Daoy (cell line): ENCODE data around the gene PHYHD1. TPM values are rescaled to one million over a fixed set of nuclear protein-coding genes. Genes with fewer than 3 reads are reported as not detected.

Experiments
- DNase-seq: peaks from one replicate; pipeline ENCODE4 v3.0.0-alpha.2; 2015; ENCODE audit warnings: low read depth
- total RNA-seq: library from RNA; depleted of rRNA; stranded (reverse); fragments of >200 nt; shearing (Covaris generic); gene quantifications from 2 replicates; pipeline ENCODE4 v1.2.3, GENCODE V29; 2014

Gene PHYHD1
- total RNA-seq, 1 experiment from 2014 or later, result not detected

DNA sequence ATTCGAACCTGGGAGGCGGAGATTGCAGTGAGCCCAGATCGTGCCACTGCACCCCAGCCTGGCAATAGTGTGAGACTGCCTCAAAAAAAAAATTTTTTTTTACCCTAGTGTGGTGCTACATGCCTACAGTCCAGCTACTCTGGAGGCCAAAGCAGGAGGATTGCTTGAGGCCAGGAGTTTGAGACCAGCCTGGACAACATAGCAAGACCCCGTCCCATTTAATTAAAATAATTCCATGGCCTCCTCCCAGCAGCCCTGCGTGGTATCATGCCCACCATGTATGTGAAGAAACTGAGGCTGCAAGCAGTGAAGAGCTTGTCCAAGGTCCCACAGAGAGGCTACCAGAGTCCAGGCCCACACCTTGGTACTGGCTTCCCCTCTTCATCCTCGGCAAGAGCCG lies 19.4 kb upstream of the PHYHD1 start:
- no peak for DNase-seq

DNA sequence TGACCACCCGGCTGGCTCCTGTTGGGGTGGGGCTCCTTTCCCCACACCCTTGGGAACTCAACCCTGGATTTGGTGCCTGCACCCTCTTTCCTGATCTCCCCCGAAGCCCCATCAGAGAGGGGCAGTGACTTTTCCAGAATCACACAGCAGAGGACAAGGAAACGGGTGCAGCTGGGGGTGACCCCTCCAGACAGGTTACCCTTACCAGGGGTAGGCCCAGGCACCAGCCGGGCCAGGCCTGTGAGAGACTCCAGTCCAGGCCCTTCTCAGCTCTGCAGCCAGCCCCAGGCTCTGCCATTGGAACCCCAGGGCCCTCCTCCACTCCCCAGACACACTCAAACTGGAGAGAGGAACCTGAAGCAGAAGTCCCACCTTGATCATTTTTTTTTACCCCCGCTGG lies 19.0 kb upstream of the PHYHD1 start:
- DNase-seq, result no peak

DNA sequence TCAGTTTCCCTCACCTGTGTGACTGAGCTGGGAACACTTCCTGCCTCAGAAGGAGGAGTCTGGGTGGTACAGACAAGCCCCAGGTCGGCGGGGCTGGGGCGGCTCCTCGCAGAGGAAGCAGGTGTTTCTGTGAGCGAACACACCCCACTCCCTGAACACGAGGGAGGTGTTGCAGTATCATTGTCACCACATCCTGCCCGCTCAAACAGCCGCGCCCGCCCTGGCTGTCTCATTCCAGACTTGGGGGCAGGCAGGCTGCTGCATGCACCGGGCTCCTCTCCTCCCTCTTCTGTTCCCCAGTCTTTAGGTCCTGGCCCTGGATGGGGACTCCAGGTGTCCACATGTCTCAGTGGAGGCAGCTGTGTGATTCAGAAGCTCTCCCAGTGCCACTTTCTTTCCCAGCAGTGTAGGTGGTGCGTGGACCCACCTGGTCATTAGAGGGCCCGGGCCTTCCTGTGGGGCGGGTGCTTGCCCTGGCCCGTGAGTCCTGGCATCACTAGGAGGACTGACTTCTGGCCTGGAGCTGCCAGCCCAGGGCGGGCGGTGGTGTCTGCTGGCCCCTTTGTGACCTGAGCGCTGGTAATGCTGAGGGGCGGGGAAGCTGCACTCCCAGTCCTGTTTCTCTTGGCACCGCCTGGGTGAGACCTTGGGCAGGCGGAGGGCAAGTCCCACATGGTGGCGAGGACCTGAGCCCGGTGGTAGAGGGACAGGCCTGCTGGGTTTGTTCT lies 18.3 kb upstream of the PHYHD1 start:
- peak; percentile 67 for DNase-seq

DNA sequence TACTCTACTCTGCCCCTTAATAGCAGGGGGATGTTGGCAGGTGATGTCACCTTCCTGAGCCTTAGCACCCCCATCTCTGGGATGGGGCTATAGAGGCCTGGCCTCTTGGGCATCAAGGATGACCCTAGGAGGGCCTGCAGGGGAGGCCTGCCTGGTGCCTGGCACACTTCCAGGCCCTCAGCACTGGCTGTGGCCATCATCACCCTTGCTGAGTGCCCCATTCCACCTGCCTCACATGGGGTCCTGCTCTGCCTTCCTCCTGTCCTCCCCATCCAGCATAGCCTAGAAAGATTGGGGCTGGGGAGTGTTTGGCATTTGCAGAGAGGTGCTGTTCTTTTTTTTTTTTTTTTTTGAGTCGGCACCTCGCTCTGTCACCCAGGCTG lies 17.7 kb upstream of the PHYHD1 start:
- no peak for DNase-seq

DNA sequence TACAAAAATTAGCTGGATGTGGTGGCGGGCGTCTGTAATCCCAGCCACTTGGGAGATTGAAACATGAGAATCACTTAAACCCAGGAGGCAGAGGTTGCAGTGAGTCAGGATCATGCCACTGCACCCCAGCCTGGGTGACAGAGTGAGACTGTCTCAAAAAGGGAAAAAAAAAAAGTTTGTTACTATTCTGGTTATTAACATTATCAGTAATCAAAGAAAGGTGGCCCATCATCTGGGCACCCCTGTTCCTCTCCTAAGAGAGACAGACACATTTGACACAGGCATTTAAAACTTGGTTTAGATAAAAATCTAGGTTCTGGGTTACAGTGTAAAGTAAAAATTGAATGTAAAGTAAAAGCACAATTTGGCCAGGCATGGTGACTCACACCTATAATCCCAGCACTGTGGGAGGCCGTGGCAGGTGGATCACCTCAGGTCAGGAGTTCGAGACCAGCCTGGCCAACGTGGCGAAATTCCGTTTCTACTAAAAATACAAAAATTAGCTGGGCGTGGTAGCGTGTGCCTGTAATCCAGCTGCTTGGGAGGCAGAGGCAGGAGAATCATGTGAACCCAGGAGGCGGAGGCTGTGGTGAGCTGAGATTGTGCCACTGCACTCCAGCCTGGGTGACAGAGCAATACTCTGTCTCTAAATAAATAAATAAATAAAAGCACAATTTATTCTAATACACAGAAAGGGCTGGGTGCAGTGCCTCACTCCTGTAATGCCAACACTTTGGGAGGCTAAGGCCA lies 16.7 kb upstream of the PHYHD1 start:
- DNase-seq, result peak; percentile 68

DNA sequence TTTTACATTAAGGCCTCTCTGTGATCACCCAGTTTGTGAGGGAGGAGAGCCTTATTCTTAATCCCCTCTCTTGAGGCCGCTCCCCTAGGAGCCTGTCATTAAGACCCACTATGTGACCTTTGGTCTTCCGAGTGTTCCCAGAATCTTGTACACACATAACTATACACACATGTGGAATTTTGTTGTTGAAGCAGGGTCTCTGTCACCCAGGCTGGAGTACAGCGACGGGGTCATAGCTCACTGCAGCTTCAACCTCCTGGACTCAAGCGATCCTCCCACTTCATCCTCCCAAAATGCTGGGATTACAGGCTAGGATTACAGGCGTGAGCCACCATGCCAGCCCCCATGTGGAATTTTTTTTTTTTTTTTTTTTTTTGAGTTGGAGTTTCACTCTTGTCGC lies 14.8 kb upstream of the PHYHD1 start:
- no peak for DNase-seq

DNA sequence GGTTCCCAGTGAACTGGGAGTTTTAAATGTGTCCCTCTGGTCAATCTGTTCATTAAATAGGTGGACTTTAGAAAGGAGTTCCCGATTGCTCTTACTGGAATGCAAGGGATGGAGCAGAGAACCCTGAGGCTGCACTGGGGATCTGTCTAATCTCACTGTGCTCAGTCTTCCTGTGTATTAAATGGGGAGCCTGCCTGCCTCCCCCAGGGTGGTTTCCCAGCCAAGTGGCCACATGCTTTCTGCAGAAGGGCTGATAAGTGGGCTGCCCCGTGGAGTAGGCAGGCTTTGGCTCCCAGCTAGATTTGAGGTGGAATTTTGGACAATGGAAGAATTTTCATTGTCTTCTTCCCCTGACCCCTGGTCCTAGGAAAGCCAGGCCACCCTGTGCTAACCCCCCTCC lies 14.0 kb upstream of the PHYHD1 start:
- no peak for DNase-seq

DNA sequence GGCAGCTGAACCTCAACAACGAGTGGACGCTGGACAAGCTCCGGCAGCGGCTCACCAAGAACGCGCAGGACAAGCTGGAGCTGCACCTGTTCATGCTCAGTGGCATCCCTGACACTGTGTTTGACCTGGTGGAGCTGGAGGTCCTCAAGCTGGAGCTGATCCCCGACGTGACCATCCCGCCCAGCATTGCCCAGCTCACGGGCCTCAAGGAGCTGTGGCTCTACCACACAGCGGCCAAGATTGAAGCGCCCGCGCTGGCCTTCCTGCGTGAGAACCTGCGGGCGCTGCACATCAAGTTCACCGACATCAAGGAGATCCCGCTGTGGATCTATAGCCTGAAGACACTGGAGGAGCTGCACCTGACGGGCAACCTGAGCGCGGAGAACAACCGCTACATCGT lies 12.4 kb upstream of the PHYHD1 start:
- DNase-seq, result no peak

DNA sequence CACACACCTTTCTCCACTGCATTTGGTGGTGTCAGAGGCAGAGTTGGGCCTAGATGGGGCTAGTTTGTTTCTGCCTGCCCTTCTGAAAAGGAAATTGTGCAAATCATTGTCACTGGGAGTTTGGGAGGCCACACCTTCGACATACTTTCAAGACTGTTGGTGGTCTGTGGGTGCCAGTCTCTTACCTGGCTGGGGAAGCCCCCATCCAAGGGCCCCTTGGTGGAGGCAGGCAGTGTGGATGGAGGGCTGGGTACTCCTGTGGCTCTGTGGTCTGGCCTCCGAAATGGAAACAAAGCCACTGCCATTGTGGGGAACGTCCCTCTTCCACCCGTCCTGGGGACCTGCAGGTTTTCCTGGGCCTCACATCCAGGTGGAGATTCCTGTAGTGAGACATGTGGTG lies 10.9 kb upstream of the PHYHD1 start:
- DNase-seq, result no peak

DNA sequence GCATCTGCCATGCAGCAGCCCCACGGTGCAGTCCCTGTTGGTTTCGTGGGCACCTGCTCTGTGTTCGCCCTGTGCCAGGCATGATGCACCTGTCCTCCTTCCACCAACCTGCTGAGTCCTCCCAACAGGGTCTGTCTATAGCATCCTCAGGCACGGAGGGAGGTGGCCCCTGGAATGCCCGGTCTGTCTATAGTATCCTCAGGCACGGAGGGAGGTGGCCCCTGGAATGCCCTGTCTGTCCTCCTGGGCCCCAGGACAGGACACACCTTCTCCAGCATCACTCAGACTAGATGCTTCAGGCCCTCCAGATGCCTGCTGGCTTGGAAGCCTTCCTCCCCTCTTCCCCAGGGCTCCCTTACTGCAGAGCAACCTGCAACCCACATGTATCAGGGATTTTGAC lies 9.9 kb upstream of the PHYHD1 start:
- no peak for DNase-seq

DNA sequence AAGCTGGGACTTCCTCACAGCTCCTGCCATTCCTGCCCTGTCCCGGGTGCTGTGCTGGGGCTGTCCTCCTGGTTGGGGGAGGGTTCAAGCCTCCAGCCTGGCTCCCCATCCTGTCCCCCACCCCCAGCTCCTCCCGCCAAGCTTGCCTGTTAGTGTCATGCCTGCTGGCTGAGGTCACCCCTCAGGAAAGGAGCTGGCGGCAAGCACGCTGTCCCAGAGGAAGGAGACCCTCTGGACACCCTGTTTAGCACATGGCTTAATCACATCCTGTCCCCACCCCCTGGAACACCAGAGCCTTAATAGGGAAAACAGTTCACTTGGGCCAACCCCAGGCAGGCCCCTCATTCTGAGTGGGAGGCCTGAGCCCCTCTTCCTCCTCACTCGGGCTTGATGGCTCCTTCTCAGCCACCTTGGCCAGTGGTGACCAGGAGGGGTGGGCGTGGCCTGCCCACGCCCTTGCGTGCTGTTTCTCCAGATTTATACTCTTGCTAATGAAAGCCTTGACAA lies 9.2 kb upstream of the PHYHD1 start:
- DNase-seq, result peak; percentile 93

DNA sequence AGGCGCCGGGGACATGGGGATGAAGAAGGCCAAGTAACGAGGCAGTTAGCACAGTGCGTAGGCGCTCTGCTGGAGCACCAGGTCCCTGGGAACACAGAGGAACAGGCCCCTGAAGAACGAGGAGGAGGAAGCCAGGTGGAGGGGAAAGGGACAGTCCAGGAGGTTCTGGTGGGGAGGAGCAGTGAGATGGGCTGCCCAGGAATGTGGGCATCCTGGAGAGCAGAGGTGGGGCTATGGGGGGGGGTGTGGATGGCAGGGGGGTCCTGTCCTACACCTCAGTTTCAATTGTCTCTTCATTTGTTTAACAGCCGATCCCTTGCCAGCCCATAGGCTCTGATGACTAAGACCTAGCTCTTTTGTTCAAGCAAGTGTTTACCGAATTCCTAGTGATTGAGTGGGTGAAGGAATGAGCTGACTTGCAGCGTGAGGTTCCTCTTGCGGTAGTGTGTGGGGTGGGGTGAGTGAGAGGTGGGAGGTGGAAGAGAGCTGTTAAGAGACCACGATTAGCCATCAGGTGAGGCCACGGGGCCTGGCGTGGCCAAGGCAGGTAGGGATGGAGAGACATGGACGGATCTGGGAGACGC lies 8.4 kb upstream of the PHYHD1 start:
- DNase-seq, result peak; percentile 91

DNA sequence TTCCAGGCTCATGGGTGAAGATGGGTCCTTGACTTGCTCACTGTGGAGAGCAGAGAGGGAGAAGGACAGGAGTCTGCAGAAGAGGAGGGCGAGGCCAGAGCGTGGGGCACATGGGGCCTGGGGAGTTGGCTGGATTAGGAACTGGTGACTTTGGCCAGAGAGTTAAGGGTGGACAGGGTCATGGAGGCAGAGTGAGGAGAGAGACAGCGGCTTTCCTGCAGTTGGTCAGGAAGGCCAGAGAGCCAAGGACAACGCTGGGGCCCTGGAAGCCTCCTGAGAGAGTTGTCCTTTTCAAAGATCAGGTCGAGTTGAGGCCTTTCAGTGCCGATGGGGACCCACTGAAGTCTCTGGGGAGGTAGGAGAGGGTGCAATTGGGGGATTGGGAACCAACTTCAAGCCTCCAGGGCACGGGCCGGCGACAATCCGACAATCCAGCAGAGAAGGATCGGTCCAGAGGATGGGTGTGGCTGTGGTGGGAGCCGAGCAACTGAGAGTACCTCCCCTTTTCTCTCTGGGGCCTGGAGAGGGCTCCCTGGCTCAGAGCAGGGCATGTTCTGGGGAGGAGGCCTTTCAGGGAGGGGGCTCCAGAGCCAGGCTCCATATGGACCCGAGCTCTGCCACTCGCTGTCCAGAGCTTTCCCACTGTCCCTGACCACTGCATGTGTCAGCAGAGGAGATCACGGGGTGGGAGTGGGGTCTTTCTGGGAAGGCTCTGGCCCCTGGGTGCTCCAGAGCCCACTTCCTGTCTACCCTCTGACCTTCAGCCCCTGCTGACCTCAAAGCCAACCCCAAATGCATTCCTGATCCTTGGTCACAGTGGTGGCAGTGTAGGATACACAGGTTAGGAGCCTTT lies 7.5 kb upstream of the PHYHD1 start:
- DNase-seq, result no peak

DNA sequence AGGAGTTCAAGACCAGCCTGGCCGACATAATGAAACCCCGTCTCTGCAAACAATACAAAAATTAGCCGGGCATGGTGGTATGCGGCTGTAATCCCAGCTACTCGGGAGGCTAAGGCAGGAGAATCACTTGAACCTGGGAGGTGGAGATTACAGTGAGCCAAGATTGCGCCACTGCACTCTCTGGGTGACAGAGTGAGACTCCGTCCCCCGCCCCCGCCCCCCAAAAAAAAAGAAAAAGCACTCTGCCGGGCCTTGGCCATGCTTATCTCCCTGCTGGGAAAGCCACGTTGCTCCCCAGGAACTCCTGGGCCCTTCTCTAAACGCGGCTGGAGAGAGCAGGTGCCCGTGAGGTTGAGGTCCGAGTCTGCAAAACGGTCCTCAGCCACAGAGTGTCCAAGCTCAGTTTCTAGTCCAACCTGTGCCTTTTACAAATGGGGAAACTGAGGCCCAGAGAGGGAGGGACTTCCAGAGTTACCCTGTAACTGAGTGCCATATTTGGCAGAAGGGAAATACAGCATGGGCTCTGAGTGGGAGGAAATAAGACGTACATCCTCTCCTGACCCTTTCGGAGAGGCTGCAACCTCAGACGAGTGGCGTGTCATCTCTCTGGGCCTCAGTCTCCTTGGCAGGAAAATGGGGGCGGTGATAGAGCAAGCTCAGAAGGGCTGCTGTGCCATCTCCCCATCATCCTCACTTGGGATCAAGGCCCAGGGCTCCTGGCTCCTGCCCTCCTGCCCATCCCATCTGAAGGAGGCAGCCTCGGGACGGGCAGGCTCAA lies 6.6 kb upstream of the PHYHD1 start:
- no peak for DNase-seq

DNA sequence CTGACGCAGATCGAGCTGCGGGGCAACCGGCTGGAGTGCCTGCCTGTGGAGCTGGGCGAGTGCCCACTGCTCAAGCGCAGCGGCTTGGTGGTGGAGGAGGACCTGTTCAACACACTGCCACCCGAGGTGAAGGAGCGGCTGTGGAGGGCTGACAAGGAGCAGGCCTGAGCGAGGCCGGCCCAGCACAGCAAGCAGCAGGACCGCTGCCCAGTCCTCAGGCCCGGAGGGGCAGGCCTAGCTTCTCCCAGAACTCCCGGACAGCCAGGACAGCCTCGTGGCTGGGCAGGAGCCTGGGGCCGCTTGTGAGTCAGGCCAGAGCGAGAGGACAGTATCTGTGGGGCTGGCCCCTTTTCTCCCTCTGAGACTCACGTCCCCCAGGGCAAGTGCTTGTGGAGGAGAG lies 4.6 kb upstream of the PHYHD1 start:
- DNase-seq, result no peak

DNA sequence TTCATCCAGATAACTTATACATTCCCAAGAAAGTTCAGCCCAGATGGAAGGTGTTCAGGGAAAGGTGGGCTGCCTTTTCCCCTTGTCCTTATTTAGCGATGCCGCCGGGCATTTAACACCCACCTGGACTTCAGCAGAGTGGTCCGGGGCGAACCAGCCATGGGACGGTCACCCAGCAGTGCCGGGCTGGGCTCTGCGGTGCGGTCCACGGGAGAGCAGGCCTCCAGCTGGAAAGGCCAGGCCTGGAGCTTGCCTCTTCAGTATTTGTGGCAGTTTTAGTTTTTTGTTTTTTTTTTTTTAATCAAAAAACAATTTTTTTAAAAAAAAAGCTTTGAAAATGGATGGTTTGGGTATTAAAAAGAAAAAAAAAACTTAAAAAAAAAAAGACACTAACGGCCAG lies 4.0 kb upstream of the PHYHD1 start:
- DNase-seq, result no peak

DNA sequence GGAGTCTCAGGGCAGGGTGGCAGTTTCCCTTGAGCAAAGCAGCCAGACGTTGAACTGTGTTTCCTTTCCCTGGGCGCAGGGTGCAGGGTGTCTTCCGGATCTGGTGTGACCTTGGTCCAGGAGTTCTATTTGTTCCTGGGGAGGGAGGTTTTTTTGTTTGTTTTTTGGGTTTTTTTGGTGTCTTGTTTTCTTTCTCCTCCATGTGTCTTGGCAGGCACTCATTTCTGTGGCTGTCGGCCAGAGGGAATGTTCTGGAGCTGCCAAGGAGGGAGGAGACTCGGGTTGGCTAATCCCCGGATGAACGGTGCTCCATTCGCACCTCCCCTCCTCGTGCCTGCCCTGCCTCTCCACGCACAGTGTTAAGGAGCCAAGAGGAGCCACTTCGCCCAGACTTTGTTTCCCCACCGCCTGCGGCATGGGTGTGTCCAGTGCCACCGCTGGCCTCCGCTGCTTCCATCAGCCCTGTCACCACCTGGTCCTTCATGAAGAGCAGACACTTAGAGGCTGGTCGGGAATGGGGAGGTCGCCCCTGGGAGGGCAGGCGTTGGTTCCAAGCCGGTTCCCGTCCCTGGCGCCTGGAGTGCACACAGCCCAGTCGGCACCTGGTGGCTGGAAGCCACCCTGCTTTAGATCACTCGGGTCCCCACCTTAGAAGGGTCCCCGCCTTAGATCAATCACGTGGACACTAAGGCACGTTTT lies 3.5 kb upstream of the PHYHD1 start:
- no peak for DNase-seq

DNA sequence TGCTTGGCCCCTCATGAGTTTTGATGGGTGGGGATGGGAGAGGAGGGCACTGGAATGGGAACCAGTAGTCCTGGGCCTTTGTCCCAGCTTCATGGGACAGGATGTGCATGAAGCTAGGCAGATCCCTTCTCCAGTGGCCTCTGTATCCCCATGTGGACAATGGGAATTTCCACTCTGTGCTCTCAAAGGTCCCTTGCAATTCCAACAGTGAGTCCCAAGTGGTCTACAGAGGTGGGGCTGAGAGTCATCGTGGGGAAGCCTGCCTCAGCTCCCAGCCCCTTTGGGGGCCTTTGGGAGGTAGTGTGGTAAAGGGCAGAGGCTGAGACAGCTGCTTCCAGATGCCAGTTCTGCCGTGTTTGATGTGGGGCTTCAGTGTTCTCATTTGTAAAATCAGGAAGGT lies 1.9 kb upstream of the PHYHD1 start:
- no peak for DNase-seq

DNA sequence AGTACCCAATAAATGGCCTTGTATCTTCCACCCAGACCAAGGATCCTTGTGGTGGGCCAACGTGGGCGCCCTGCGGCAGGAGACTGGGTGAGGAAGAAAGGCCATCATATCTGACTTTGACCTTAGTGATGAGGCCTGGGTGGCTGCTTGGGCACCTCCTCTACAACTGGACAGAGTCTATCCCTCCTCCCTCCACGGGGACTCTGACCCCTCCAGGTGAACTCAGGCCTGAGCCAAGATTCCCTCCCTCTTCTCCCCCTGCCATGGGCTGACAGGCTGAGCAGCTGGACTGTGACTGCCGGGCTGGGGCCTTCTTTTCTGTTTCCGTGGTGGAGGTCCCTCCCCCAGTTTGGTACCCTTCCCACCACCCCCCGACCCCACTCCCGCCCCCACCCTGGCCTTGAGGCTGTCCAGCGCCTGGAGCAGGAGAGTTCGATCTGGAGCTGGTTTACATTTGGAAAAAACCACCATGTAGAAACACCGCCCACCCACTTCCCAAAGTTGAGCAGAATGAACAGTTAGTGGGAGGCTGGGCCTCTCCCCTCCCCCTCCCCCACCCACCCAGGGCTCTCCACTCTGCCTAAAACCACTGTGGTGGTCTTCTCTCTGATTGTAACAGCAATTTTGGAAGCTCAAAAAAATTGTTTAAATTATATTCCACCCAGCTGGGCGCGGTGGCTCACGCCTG lies 1.2 kb upstream of the PHYHD1 start:
- no peak for DNase-seq
